ENCODE measurements around the gene CNOT6. TPM values are rescaled to one million over a fixed set of nuclear protein-coding genes. Genes with fewer than 3 reads are reported as not detected.
"Not testable (repeated sequence)": the region's sequence is repeated elsewhere in the genome, so short reads cannot be mapped to it uniquely, and the experiment has no call there.

CNOT6 gene
- total RNA-seq = 38.6 and 42.5 TPM in 2 replicates

GRCh38 chr5:180494060-180494509, at the start of gene CNOT6:
Gene CNOT6 (plus strand): TSS chr5:180494379. CDS start chr5:180529277, 34,898 bp downstream.
- intact Hi-C loops (cut with micrococcal nuclease) = loop anchor here (1.0 to 10.0 kb wide), 10 partner anchors 141 to 1867 kb away; partner anchors contain the start of genes CANX, CLK4, GFPT2 and MAPK9

- intact Hi-C loops (cut with micrococcal nuclease) = no loop called here
These were observed 39.4 kb upstream of the CNOT6 start for GRCh38 chr5:180454752-180455151.

GRCh38 chr5:180455872-180456271, 38.3 kb upstream of the CNOT6 start:
- intact Hi-C loops (cut with micrococcal nuclease) = no loop called here

- intact Hi-C loops (cut with micrococcal nuclease) = no loop called here
These were observed 37.4 kb upstream of the CNOT6 start for GRCh38 chr5:180456792-180457191.

- intact Hi-C loops (cut with micrococcal nuclease) = not testable (repeated sequence)
These were observed 35.1 kb upstream of the CNOT6 start for GRCh38 chr5:180458852-180459673.

GRCh38 chr5:180459674-180460142, 34.5 kb upstream of the CNOT6 start:
- intact Hi-C loops (cut with micrococcal nuclease) = not testable (repeated sequence)

- intact Hi-C loops (cut with micrococcal nuclease) = no loop called here
These were observed 33.3 kb upstream of the CNOT6 start for GRCh38 chr5:180460834-180461233.

GRCh38 chr5:180461303-180461702, 32.9 kb upstream of the CNOT6 start:
- intact Hi-C loops (cut with micrococcal nuclease) = no loop called here

GRCh38 chr5:180463216-180463900, 30.8 kb upstream of the CNOT6 start:
- intact Hi-C loops (cut with micrococcal nuclease) = no loop called here

GRCh38 chr5:180463916-180464602, 30.1 kb upstream of the CNOT6 start:
- intact Hi-C loops (cut with micrococcal nuclease) = no loop called here

GRCh38 chr5:180464603-180464970, 29.6 kb upstream of the CNOT6 start:
- intact Hi-C loops (cut with micrococcal nuclease) = no loop called here

- intact Hi-C loops (cut with micrococcal nuclease) = not testable (repeated sequence)
These were observed 29.1 kb upstream of the CNOT6 start for GRCh38 chr5:180465052-180465451.

GRCh38 chr5:180466316-180466715, 27.9 kb upstream of the CNOT6 start:
- intact Hi-C loops (cut with micrococcal nuclease) = no loop called here

- intact Hi-C loops (cut with micrococcal nuclease) = no loop called here
These were observed 26.9 kb upstream of the CNOT6 start for GRCh38 chr5:180467028-180467975.

GRCh38 chr5:180467989-180468731, 26.0 kb upstream of the CNOT6 start:
- intact Hi-C loops (cut with micrococcal nuclease) = no loop called here

- intact Hi-C loops (cut with micrococcal nuclease) = no loop called here
These were observed 25.2 kb upstream of the CNOT6 start for GRCh38 chr5:180468732-180469585.

GRCh38 chr5:180469586-180469865, 24.7 kb upstream of the CNOT6 start:
- intact Hi-C loops (cut with micrococcal nuclease) = no loop called here

- intact Hi-C loops (cut with micrococcal nuclease) = loop anchor here (2.0 to 5.0 kb wide), 2 partner anchors 137 to 269 kb away; no protein-coding TSS in a partner anchor
These were observed 24.3 kb upstream of the CNOT6 start for GRCh38 chr5:180469866-180470265.

- intact Hi-C loops (cut with micrococcal nuclease) = loop anchor here (2.0 to 5.0 kb wide), 2 partner anchors 137 to 270 kb away; no protein-coding TSS in a partner anchor
These were observed 23.8 kb upstream of the CNOT6 start for GRCh38 chr5:180470361-180470760.

Measured in T-helper 1 cell treated with Interleukin-12 subunit alpha and Interleukin-12 subunit beta and Interleukin-4 antibody, amounts not matched to agents 30 ng/mL and 1 ng/mL, for 36 hours (primary cell).